ENCODE measurements around the gene WFIKKN2. TPM values are rescaled to one million over a fixed set of nuclear protein-coding genes. Genes with fewer than 3 reads are reported as not detected.
A peak's percentile ranks its signal among the peaks of the same experiment; 100 is the strongest.

Gene WFIKKN2
- total RNA-seq, 1 donor from 2014 or later, result not detected

DNA sequence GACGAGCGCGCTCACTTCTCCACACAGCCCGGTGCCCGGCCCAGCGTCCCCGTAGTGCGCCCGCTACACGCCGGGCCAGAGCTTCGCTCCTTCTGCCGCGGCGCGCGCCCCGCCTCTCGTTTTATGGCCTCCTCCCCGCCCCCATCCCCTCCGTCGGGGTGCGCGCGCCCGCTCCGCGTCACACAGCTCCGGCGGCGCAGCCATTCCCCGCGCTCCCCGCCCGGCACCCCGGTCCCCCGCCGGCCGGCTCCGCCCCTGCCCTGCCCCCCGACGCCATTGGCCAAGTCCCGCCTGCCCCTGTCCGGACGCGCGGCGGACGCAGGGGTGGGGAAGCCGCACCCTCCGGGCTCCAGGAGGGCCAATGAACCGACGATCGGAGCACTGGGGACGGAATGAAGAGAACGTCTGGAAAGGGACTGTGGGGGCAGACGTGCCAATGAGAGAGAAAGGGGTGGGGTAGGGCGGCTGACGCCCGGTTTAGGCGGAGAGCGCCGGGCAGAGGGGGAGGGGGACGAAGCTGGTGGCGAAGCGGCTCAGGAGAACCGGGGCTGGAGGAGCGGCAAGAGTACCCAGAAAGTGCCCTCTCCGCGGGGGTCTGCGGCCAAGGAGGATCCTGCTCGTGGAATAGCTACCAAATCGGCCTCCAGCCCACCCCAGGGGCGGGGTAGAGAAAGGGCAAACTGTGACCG, 31.0 kb downstream of the WFIKKN2 start, which contains the start of gene TOB1:
TOB1 (minus strand) TSS at position 94 of the 689 bp plus-strand sequence. CDS start 2,337 bp downstream, outside the sequence.
- H3K4me1 ChIP-seq, result peaks cover 0 to 22% of the 10 kb centered on the region in 2 donors
- H3K4me3 ChIP-seq, result peak within 1 kb of the TSS; percentile 98 to 99
- no peaks in the 10 kb centered on the region for H3K27me3 ChIP-seq
- H3K27ac ChIP-seq, result peak within 1 kb of the TSS; percentile 99 to 100
- intact Hi-C loops (cut with DNase I), result loop anchor here (1.0 to 5.0 kb wide), 3 partner anchors 53 to 286 kb away; partner anchors contain the start of genes NME1 and SPAG9
- TF ChIP-seq, protein P1, sequence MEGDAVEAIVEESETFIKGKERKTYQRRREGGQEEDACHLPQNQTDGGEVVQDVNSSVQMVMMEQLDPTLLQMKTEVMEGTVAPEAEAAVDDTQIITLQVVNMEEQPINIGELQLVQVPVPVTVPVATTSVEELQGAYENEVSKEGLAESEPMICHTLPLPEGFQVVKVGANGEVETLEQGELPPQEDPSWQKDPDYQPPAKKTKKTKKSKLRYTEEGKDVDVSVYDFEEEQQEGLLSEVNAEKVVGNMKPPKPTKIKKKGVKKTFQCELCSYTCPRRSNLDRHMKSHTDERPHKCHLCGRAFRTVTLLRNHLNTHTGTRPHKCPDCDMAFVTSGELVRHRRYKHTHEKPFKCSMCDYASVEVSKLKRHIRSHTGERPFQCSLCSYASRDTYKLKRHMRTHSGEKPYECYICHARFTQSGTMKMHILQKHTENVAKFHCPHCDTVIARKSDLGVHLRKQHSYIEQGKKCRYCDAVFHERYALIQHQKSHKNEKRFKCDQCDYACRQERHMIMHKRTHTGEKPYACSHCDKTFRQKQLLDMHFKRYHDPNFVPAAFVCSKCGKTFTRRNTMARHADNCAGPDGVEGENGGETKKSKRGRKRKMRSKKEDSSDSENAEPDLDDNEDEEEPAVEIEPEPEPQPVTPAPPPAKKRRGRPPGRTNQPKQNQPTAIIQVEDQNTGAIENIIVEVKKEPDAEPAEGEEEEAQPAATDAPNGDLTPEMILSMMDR (IDR thresholded peaks at IDR 0.05), result no peak
- no peaks in the 10 kb centered on the region for H3K9me3 ChIP-seq
- peak; percentile 92 to 99 for DNase-seq (ENCODE audit: low spot score in 2 of 2)
- peaks cover 5 to 6% of the 10 kb centered on the region in 2 donors for H3K36me3 ChIP-seq

DNA sequence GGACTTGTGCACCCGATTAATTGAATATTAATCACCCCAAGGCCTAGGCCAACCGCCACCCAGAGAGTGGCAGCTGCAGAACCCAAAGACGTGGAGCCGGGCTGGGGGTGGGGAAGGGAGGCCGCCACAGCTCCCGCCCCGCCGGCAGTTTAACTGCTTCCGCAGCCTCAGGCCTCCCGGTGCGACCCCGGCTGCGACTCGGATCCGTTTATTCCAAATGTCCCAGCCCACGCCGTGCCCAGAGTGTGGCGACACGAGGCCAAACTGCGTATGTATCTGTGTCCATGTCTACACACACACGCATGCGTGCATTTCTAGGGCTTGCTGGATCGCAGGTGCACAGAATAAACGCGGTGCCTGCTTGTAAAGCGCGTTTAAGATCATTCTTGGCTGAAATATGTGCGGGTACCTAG, 31.6 kb downstream of the WFIKKN2 start:
- Histone ChIP-seq H3K4me1 (peaks cover 0 to 23% of the 10 kb centered on the region in 2 donors), H3K9me3 (no peaks in the 10 kb centered on the region), H3K36me3 (peaks cover under 1% of the 10 kb centered on the region in 2 donors), H3K27ac (peak overlapping the region; percentile 98 to 100), H3K27me3 (no peaks in the 10 kb centered on the region), H3K4me3 (peak overlapping the region; percentile 76 to 85)
- peak; percentile 33 to 87 for DNase-seq (ENCODE audit: low spot score in 2 of 2)
- intact Hi-C loops (cut with DNase I), result loop anchor here (1.0 to 5.0 kb wide), 5 partner anchors 37 to 285 kb away; partner anchors contain the start of genes NME1 and SPAG9
- TF ChIP-seq, protein P1 (IDR thresholded peaks at IDR 0.05), result no peak

DNA sequence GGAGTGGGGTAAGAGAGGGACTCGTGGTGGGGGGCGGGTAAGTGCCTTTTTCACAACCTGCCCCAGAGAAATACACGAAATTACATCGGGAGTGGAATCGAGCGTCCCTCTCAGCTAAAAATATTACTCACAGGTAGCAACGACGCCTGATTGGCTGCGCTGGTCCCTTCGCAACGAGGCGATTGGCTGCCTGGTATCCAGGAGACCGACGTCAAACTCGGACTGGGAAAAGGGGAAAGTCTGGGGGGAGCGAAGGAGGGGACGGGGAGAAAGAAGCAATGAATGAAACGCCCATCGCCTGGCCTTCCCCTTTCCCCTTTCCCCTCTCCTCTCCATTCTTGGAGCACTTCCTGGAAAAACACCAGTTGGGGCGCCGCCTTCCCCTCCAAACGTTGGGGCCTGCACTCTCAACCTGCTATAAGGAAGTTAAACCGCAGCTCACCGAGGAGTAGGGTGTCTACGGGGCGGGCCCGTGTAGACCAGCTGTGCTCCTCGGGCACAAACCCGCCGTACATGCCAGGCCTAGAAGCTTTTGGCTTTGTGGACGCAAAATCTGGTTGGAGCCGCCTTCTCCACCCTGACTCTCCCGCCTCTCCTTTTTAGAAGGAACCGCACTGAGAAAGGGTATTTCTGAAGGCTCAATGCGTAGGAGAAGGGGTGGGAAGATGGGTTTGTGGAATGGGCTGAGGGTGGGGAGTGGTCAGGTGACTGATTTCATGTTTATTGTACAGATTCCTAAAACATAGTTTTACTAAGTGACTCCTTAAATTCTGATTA, 32.2 kb downstream of the WFIKKN2 start:
- DNase-seq (ENCODE audit: low spot score in 2 of 2), result peak; percentile 91 to 99
- Histone ChIP-seq H3K27ac (peak overlapping the region; percentile 98 to 100), H3K36me3 (no peaks in the 10 kb centered on the region), H3K9me3 (no peaks in the 10 kb centered on the region), H3K4me1 (peaks cover 0 to 26% of the 10 kb centered on the region in 2 donors), H3K27me3 (no peaks in the 10 kb centered on the region), H3K4me3 (peak overlapping the region; percentile 76 to 85)
- TF ChIP-seq, protein P1 (IDR thresholded peaks at IDR 0.05), result no peak
- intact Hi-C loops (cut with DNase I), result loop anchor here (1.0 to 5.0 kb wide), 4 partner anchors 37 to 285 kb away; partner anchors contain the start of genes NME1 and SPAG9

DNA sequence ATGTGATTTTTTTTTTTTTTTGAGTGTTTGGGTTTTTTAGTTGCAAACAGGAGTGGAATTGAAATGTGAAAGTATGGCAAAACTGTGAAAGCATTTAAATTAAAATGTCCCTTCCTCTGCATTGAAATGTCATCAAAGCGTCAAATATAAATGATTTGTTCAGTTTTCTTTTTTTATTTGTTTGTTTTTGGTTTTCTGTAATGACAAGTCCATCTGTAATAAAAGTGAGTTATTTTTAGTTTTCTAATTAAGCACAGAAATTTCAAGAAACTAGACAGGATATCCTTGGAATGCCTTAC, 32.7 kb downstream of the WFIKKN2 start:
- intact Hi-C loops (cut with DNase I), result loop anchor here (5.0 kb wide), 1 partner anchor 284 kb away; the partner anchor contains the start of gene NME1
- Histone ChIP-seq H3K27me3 (no peaks in the 10 kb centered on the region), H3K36me3 (no peaks in the 10 kb centered on the region), H3K27ac (peak overlapping the region; percentile 98 to 100), H3K4me3 (peak overlapping the region; percentile 76 to 85), H3K9me3 (no peaks in the 10 kb centered on the region), H3K4me1 (peaks cover 0 to 28% of the 10 kb centered on the region in 2 donors)
- TF ChIP-seq, protein P1 (IDR thresholded peaks at IDR 0.05), result no peak
- DNase-seq (ENCODE audit: low spot score in 2 of 2), result no peak

DNA sequence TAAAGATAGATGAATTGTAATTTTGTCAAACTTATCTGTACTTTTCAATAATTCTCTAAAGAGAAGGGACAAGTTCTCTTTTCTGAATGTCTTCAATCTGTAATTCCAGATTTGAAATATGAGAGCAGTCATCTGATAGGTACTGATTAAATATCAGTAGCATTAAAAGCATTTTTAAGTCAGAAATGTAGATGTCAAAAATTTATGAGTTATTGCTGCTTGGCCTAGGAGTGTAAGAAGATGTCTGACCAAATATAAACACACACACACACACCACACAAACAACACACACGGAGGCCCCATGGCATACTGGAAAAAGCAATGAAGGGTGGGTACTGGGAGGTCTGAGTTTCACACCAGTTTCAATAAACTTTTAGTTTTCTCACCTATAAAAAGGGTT, 33.2 kb downstream of the WFIKKN2 start:
- DNase-seq (ENCODE audit: low spot score in 2 of 2), result no peak
- H3K4me3 ChIP-seq, result peak overlapping the region; percentile 76 to 85
- peaks cover 0 to 29% of the 10 kb centered on the region in 2 donors for H3K4me1 ChIP-seq
- H3K27me3 ChIP-seq, result no peaks in the 10 kb centered on the region
- H3K27ac ChIP-seq, result peak overlapping the region; percentile 98 to 100
- intact Hi-C loops (cut with DNase I), result loop anchor here (5.0 kb wide), 1 partner anchor 284 kb away; the partner anchor contains the start of gene NME1
- no peaks in the 10 kb centered on the region for H3K36me3 ChIP-seq
- no peaks in the 10 kb centered on the region for H3K9me3 ChIP-seq
- TF ChIP-seq, protein P1 (IDR thresholded peaks at IDR 0.05), result no peak

Data from ascending aorta (tissue), 2 donors.